GM19025 (cell line): ENCODE results near the gene MDM2.

Experiments used
- ATAC-seq: cut with Tn5 transposase; IDR thresholded peaks from one replicate; pipeline ENCODE4 v1.9.1; 2021; ENCODE audit warnings: mild to moderate bottlenecking, low read depth, moderate library complexity; ENCODE audit not compliant: unreplicated experiment

MDM2 gene

DNA sequence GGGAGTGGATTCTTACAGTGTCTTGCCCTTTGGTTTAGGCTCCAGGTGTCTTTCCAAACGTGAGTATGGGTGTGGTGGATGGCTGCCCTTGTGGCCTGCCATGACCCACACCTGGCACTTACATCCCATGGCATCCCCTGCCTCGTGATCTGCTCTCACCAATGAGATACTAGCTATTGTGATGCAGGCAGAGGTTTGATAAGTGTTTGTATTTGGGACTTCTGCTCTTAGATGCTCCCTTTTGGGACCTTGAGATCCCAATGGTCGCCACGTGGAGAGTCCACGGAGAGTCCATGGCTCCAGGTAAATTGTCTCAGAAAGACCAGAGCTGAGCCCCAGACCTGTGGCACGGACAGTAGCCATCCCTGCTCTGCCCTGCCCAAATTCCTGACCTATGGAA, 62.5 kb downstream of the MDM2 start:
- no peak for ATAC-seq

DNA sequence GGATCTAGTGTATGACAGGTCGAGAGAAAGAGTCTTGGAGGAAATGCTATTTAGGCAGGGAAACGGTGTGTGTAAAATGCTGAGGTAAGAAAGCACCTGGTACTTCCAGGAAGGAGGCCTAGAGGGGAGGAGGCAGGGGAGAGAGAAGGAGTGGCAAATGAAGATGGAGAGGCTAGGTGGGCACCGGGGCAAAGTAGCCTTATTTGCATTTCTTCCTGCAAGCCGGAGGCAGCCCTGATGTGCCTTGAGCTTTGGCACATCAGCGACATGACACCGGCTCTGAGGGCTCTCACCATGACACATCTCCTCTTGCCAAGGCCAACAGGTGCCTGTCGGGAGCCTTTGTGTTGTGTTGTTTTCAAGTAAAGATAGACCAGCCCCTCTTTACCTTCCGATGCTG, 63.4 kb downstream of the MDM2 start:
- ATAC-seq = no peak

DNA sequence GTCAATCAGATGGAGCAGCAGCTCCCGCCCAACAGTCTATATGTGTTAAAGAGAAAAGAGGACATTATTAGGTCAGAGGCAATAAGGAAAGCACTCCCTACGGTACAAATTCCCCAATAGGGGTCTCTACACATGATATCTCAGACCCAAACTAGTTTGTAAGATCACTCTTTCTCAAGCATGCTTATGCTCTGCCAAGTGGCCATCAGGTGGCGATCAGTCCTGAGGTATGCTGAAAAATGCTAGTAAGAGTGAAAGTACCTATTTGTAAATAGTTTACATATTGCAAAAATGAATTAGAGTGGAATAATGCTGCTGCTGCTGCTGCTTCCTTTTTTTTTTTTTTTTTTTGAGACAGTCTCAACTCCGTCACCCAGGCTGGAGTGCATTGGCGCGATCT, 63.9 kb downstream of the MDM2 start:
- no peak for ATAC-seq

DNA sequence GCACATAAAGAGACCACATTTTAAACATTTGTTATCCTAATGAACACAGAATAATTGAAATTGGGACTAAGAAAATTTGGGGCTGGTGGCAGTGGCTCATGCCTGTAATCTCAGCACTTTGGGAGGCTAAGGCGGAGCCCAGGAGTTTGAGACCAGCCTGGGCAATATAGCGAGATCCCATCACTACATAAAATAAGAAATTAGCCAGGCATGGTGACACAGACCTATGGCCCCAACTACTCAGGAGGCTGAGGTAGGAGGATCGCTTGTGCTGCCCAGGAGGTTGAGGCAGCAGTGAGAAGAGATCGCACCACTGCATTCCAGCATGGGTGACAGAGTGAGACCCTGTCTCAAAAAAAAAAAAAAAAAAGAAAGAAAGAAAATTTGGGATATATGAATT, 65.3 kb downstream of the MDM2 start:
- no peak for ATAC-seq

DNA sequence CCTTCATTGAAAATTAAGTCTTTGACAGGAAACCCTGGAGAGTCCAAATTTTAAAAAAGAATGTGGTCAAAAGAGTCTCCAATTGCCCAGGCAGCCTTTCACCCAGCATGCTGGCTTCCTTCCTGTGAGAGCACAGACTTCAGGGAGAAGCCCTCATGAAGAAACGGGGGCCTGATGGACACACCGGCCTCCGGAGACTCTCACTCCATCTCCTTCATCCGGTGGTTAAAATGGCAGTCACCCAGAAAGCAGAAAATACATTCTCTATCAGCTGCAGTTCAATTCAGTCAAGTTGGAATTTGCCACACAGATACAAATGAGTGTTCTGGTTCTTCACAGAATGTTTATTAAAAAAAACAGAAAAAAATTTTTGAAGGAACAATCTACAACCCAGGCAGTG, 68.5 kb downstream of the MDM2 start:
- ATAC-seq = no peak

DNA sequence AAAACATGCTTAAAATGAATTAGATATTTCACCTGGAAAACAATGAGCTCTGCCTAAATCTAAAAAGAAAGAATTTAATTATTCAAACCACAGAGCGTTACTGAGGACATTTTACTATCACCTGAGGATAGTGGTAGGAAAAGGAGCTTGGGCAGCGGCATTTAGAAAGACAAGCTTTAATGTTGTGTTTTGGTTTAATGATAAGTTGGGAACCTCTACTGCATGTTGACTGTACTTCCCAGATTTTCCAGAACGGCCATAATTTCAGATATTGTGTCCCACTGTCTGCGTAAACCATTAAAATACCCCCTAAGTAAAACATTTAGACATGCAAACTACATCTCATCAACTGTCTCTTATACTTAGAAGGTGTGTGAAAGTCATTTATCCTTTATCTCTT, 69.6 kb downstream of the MDM2 start:
- ATAC-seq = no peak

DNA sequence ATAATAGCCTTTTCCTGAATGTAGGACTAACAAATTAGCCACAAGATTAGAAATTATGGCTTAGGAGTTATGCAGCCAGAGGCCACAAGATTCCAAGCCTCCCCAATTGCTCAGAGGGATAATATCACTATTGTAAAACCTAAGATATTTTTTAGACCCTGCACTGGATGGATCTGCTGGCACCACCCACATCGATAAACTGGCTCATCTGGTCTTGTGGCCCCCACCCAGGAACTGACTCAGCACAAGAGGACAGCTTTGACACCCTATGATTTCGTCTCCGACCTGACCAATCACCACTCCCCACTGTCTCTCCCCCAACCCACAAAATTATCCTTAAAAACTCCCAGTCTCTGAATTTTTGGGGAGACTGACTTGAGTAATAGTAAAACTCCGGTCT, 70.3 kb downstream of the MDM2 start:
- ATAC-seq = no peak

DNA sequence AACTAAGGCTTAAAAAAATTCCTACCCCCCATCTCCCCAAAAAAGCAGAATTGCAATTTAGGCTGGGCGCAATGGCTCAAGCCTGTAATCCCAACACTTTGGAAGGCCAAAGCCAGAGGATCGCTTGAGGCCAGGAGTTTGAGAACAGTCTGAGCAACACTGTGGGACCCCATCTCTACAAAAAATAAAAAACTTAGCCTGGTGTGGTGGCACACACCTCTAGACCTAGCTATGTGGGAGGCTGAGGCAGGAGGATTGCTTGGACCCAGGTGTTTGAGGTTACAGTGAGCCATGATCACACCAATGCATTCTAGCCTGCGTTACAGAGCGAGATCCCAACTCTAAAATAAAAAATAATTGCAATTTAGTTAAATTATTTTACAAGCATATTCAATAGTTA, 70.9 kb downstream of the MDM2 start:
- ATAC-seq = no peak

DNA sequence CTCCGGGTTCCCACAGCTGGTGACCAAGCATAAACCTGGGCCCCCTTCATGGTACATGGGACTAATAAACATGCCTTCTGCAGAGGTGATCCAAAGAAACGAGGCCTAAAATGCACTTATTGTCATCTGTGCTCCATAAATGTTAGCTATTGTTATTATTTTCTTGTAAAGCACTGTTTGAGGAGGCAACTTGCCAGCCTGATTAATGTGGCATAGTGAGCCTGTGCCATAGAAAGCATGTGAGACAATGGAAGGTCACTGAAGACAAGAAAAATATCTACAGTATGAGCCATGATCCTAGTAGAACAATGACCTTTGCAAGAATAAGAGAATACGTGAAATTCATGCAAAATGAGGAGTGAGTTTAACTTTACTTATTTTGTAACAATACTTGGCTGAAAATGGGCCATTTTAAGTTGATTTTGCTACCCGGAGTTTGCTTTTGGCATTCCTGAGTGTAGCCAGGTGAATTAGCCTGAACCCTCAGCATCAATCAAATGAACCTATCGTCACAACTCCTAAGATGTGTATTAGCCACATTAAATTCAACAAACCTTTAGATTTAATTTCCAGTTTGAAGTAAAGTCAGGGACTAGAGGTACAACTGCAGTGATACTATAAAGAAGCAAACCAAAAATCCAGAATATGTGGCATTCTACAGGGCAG, 72.8 kb downstream of the MDM2 start:
- ATAC-seq = no peak

DNA sequence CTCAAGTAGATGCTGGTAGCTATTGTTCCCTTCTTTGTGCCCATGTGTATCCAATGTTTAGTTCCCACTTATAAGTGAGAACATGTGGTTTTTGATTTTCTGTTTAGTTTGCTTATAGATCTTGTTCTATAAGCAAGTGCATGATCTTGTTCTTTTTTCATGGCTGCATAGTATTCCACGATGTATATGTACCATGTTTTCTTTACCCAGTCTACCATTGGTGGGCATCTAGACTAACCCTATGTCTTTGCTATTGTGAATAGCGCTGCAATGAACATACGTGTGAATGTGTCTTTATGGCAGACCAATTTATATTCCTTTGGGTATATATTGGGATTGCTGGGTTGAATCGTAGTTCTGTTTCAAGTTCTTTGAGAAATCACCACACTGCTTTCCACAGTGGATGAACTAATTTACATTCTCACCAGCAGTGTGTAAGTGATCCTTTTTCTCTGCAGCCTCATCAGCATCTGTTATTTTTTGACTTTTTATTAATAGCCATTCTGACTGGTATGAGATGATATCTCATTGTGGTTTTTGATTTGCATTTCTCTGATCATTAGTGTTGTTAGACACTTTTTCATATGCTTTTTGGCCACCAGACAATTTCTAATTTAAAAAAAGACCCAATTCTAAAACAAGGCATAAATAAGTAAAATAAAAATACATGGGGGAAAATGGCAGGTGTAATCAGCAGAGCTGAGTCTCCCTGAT, 74.4 kb downstream of the MDM2 start:
- no peak for ATAC-seq

DNA sequence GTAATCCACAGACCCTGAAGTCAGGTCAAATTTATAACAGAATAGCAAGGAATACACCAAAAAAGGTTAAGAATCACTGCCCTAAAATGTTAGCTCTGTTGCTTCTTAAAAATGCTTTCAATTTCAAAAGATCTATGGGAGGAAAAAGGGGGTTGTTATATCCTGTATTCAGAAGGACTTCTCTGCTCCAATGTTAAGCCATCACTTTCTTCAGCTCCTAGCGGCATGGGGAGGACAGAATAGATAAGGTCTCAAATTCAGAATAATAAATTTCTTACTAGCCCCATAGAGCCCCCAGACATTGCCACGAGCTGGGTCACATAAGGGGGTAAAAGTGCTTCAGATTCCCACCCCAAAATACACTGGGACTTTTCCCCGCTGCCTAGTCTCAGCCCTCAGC, 75.2 kb downstream of the MDM2 start:
- ATAC-seq = no peak

DNA sequence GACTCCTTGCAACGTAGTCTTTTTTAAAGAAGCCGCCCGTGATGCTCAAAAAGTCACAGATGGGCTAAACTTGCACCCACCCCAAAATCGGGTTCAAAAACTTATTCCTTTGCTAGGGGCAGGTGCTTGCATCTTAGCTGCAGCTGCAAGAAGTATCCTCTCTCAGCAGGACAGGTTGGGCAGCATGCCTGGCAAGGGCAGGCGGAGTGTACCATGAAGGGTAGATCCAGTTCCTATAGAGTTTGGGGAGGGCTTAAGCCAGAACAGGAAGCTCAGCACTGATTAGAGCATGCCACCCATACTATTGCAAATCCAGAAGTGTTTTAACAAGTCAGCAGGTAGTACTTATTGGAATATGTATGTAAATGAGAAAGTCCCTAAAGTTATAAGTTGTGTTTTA, 76.3 kb downstream of the MDM2 start:
- no peak for ATAC-seq

DNA sequence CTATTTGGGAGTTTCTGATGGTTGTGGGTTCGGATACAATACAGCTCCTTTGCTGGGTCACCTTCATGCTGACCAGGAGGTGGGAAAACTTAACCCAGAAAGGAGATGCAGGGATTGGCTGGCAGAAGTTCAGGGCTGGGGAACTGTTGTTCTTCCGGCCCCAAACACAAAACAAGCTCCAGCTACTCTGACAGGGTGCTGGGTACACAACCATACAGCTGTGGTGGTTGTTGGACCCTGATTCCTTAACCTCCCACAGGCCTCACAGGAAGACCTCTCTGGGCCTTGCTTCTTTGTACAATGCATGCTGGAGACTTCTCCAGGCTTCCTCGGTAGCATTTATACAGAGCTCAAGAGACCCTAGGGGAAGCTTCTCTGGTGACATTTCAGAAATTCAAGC, 77.4 kb downstream of the MDM2 start:
- no peak for ATAC-seq

DNA sequence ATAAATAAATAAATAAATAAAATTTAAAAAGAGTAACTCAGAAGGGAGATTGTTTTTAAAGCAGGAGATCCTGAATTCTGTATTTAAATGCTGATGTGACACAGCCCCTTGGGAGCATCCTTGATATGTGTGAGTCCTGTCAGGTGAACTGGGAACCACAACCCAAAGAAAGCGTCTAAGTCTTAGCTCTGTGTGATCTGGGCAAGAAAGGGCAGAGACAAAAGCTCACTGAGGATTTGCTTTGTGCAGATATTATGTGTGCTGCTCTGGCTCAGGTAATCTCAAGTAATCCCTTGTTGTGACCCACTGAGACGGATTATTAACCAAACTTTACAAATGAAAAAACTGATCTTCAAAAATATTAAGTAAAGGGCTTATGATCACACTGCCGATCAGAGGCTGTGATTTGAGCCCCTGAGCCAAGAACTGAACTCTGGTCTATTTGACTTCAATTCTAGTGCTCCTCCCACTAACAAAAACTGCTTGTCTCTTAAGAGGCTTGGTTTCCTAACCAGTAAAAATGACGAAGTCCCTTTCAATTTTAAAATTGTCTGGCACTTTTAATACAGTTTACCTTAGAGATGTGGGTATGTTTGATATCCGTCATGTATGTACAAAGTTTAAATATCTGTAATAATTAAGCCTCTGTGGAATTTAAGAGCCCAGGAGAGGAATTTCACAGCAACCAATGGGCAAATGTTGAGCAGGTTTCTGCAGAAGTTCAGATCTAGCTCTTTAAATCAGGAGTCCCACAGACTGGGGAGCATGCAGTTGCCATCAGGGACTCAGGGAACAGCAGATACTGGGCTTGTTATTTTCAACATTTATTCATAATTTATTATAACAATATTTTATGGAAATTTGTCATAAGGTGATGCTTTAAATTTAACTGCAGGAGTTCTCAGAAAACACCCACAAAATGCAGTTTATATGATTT, 78.9 kb downstream of the MDM2 start:
- no peak for ATAC-seq

DNA sequence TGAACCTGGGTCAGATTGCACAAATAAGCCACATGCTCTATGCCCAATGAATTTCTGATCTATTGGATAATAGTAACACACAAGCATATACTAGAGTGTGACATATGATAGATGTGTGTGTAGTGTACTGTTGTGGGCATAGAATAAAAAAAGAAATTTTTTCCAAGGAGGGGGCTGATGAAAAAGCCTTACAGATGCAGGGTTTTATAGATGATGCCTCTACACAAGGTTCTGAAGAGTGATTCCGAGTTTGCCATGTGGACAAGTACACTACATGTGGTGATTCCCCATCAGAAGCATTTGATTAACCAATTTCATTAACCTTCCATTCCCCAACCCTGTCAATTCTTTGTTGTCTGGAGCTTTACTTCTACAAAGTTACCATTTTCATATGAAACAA, 79.7 kb downstream of the MDM2 start:
- no peak for ATAC-seq

DNA sequence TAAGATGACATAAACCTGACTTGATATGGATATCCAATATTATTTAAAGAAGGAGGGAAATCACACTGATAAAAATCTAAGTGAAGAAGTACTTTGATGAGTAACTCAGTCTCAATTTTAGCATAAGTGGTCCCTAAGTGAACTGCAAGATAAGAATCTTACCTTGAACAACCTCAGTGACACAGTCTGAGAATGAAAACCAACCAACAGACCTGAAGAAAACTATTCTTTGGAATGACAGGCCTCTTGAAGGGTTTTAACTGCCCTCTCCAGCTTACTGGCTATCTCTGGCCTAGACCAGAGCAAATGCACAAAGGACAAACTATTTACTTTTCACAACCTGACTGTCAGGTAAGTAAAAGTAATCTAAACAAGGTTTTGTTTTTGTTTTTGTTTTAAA, 80.3 kb downstream of the MDM2 start:
- no peak for ATAC-seq

DNA sequence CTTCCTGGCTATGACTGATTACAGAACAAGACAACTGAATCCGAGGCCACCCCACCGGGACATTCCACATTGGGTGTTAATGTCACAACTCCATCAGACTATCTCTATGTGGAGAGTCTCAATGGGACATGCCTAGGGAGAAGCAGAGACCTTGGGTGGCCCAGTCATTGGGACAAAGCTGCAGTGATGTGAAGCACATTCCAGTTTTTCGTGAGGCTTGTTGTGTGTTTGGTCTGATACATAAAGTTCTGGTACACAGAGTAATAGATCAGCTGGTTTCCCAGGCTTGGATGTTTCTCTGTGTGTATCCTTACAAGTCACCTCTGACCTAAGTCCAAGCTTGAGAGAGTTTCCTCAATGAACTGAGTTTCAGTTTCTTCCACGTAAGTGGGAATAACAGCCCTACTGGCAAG, 82.7 kb downstream of the MDM2 start:
- ATAC-seq = no peak

DNA sequence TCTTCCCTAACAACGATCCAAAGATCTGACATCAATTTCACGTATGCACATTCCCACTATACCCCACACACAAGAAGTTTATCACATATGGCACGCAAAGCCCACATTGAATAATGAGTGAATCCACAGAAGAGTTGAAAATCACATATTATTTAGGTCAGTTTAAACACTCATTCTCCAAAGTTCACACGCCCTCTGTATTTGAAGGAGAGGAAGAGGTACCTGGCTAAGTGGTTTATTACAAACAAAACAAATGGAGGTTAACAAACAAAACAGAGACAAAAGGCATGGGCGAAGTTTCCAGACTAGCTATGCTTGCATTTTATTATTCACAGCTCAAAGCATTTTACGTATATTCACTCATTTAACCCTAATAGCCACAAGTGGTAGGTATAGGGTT, 83.2 kb downstream of the MDM2 start:
- ATAC-seq = no peak

DNA sequence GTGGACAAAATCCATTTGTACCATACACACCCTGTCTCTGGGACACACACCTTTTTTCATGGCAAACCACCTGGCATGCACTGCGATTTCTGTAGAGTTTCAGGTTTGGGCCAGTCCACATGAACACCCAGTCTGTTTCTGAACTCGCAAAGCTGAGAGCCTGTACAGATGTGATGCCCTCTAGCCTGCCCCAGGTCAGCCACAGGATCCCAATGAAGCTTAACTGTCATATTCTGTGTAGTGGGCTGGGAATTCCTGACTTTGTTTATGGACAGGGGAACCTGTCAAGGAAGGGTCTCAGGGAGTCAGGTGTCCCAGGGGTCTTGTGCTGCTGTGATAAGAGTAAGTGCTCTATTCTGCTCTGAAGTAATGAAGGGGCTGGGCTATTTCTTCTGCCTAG, 85.2 kb downstream of the MDM2 start:
- ATAC-seq = no peak

DNA sequence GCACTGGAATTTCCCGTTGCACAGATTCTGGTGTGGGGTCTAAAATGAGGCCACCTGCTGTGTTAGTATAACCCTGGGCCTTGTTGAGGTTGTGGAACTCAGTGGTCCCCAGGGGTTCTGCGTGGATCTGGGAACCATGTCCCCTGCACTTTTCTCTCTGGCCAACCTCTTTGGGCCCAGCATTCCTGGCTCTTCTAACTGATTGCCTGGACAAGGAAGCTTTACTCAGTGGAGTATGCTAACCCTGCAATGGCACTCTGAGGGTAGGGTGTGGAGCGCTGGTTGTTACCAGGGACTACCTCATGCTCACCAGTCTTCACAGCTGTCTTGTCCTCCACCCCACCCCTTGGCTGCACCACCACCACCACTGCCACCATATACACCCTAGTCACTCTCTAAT, 85.8 kb downstream of the MDM2 start:
- no peak for ATAC-seq

DNA sequence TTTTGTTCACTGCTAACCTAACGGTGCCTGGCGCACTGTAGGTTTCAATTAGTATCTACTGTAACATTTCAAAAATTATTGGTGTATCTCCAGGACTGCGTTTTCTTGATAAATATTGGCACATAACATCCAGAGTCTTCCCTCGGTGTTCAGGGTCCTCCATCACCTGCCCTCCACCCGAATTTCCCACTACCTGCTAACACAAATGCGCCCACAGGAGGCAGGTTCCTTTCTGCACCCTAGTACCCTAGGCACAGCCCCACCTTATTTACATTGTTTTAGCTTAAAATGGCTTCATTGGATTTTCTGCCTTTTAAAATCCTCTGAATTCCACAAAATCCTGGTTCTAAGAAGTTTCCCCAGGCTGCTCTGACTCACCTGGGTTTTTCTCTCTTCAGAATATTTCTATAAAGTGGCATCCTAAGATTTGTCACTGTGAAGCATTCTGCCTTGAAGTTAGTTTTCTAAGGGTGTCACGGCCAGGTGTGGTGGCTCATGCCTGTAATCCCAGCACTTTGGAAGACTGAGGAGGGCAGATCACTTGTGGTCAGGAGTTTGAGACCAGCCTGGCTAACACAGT, 86.4 kb downstream of the MDM2 start:
- no peak for ATAC-seq
